GM19240 (cell line): ENCODE results near the gene DNAJA2.

Experiments
- DNase-seq: peaks from one replicate; pipeline ENCODE4 v3.0.0; 2011; ENCODE audit warnings: low spot score; ENCODE audit not compliant: insufficient read length

The DNAJA2 gene

DNA sequence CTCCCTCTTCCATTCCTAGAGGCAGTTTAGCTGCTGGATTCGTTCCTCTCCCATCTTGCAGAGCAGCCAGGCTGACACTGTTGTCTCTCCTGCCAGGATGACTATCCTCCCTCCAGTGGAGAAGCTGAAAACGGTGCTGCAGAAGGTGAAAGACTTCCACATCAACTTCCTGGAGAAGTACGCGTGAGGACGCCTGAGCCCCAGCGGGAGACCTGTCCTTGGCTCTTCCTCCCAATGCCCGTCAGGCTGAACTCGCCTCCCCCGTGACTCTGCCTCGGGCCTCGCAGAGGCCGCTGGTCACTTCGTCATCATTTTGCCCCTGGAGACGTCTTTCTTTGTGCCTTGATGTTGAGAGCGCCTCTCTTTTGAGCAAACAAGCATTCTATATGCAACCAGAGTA, 44.7 kb downstream of the DNAJA2 start:
- no peak for DNase-seq

DNA sequence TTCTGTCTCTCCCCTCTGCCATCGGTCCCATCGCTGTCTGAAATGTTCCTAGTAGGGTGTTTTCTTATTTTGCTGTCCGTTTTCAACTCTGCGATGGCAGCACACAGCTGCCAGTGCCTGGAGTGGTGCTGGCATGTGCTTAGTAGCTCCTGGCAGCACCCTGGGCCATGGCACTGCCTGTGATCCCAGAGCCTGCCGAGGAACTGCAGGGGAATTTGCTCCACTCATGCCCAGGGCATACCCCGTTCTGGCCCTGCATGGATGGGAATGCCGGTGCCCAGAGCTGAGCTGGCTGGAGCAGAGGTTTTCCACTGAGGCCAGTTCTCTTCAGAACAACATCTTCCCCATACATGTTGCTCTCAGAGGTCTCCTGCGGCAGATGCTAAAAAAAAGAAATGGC, 46.2 kb downstream of the DNAJA2 start:
- DNase-seq = no peak

DNA sequence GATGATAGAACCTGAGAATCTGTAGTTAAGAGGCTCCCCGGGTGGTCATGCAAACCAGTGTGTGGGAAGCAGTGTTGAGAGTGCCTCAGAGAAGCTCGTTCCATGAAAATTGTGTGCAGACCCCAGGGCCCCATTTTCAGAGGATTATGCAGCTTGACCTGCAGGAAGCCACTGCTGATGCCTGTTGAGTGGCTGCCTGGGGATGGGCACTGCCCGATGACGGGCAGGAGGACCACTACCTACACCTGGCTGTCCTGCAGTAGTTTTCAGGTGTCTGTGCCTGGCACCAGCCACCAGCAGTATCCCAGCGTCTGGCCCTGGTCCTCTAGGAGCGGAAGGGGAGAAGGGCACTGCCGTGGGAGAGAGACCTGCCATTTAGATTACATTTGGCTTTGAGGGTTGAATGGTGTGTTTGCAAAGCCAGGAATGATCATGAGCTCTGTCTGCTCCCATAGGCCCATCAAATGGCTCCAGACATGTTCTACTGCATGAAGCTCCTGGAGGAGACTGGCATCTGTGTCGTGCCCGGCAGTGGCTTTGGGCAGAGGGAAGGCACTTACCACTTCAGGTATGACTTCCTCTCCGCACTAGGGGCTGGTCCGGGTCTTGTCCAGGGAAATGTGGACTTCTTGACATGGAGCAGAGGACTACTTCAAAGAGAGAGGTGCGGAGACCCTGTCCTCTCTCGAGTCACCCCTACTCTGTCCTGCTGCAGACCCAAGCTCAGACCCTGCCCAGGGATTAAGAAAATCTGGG, 46.8 kb downstream of the DNAJA2 start:
- no peak for DNase-seq

GRCh38 chr16:46924402-46924801, 49.1 kb downstream of the DNAJA2 start:
- no peak for DNase-seq

DNA sequence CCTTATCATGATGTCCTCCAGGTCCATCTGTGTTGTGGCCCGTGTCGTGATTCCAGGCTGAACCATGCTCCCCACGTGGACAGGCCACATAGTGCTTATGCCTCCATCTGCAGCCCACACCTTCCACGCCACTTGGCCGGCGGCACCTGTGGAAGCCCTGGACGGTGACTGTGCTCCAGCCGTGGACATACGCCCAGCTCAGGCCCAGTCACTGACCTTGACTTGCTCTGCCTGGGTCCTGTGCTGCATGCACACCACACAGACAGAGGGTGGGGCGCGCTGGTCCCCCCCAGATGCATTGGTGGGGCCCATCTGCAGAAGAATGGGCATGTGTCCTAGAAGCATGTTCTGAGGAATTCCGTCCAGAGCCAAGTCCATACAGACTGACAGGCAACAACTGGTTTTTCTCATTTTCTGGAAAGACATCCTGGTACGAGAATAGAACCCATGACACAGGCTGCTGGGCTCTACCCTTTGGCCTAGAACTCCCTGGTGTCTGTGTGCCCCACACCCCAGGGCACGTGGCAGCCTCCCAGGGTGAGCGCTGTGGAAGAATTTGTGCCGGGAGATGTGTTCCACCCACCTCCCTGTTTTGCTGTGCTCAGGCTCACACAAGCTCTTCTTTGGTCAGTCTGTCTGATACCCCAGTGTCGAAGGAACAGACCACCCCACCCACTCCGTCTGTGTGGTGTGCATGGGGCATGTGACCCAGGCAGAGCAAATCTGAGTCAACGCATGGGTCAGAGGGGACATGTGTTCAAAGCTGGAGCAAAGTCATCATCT, 49.8 kb downstream of the DNAJA2 start:
- no peak for DNase-seq

DNA sequence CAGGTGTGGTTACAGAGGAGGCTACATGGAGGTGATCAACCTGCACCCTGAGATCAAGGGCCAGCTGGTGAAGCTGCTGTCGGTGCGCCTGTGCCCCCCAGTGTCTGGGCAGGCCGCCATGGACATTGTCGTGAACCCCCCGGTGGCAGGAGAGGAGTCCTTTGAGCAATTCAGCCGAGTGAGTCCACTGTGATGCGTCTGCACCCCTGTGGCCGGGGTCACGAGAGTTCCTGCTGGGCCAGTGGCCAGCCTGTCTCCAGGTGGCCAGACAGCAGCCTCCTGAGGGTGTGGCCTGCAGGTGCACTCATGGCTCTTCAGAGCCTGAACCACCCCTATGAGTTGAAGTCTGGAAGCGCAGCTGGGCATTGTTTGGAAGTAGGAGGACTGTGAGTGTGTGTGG, 51.2 kb downstream of the DNAJA2 start:
- no peak for DNase-seq

DNA sequence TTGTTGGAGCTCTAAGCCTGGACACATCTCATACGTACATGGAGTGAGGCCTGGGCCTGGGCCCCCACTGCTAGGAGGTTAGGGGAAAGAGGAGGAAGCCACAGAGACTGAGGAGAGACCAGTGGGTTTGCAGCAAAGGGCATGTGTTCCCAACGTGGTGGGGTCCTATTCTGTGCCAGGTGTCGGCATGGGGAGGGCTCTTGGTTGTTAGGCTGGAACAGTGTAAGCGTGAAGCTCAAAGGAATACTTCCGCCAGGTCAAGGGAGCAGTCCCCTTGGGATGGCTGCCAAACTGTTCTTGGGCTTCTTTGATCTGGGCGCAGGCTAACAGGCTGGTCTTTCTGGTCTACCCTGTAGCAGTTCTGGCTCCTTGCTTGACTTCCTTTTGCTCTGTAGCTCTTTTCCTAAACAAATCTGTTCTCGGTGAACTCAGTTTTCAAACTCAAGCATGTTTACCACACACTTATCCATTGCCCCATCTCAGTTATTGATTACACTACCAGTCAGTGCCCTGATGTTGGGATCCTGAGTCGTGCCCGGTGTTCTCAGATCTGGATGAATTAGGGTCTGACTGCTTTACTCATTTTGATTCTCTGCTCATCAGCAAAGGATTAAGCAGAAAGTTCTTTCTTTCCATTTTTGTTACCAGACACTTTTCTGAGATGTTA, 52.9 kb downstream of the DNAJA2 start:
- DNase-seq = no peak

- DNase-seq = peak; percentile 73
These were observed 54.3 kb downstream of the DNAJA2 start for GRCh38 chr16:46918905-46919792.

GRCh38 chr16:46918400-46918799, 55.1 kb downstream of the DNAJA2 start:
- no peak for DNase-seq

DNA sequence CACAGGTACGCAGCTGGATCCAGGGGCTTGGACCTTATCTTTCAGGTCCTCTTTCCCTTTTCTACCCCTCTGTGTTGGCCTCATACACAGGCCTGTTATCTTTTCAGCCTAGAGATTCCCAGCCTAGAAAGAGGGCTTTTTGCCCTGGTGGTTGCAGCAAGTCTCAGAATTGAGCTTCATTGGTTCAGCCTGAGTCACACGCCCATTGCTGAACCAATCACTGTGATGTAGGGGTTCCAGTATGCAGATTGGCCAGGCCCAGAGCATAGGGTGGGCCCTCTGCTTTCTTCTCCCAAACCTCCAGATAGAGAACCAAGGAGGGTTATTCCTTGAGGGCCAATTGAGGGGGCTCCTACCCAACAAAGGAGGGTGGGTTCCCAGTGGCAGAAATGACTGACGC, 56.5 kb downstream of the DNAJA2 start:
- no peak for DNase-seq

- no peak for DNase-seq
These were observed 57.9 kb downstream of the DNAJA2 start for GRCh38 chr16:46915483-46916025.

DNA sequence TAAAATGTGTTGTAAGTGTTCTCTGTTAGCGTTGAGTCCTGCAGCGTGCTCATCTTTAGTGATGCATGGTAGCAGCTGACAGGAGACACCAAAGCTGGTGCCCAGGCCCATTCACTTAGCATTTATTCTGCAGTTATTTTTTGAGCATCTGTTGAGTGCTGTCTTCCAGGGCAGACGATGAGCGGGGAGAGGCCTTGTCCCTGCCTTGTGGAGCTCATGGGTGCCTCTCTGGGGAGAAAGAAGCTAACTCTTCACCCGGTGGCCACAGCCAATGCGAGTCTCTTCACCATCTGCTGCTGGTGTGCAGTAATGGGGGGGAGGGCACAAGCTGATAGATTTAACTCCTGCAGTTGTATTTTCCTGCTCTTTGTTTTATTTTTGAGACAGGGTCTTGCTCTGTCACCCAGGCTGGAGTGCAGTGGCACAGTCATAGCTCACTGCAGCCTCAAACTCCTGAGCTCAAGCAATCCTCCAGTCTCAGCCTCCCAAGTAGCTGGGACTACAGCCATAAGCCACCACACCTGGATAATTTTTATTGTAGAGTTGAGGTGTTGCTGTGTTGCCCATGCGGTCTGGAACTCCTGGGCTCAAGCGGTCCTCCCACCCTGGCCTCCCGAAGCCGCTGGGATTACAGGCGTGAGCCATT, 58.8 kb downstream of the DNAJA2 start:
- no peak for DNase-seq

DNA sequence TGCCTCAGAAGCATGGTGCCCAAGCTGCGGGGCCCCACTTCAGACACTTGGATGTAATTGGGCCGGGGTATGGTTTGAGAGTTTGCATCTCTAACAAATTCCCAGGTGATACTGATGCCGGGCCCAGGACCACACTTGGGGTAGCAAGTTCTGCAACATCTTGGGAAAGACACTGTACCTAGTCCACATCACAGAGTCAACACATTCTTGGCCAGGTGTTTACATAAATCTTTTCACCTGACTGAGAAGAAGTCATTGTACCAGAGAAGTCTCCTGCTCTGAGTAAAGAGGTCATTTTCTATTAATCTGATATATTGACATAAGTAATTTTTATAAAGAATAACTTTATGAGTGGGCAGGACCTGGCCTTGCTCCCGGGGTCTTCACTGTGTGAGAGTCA, 61.8 kb downstream of the DNAJA2 start:
- DNase-seq = no peak

DNA sequence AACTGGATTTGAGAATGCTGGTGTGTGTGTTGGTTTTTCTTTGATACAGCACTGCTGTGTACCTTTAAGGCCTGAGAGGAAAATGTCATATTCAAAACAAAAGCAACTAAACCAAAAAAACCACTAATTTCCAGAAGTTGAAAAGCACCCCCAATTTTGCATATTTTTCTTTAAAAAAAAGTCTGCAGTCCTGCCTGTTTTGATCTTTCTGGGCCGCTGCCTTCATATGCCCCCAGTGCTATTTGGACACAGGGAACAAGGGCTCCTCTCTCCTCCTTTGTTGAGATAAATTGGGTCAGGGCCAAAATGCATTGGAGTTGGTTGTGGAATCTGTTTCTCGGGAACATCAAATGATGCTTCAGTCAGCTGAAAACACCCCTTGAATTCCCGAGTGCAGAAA, 62.4 kb downstream of the DNAJA2 start:
- peak; percentile 37 for DNase-seq

GRCh38 chr16:46908540-46909372, 64.7 kb downstream of the DNAJA2 start:
- DNase-seq = peak; percentile 42

DNA sequence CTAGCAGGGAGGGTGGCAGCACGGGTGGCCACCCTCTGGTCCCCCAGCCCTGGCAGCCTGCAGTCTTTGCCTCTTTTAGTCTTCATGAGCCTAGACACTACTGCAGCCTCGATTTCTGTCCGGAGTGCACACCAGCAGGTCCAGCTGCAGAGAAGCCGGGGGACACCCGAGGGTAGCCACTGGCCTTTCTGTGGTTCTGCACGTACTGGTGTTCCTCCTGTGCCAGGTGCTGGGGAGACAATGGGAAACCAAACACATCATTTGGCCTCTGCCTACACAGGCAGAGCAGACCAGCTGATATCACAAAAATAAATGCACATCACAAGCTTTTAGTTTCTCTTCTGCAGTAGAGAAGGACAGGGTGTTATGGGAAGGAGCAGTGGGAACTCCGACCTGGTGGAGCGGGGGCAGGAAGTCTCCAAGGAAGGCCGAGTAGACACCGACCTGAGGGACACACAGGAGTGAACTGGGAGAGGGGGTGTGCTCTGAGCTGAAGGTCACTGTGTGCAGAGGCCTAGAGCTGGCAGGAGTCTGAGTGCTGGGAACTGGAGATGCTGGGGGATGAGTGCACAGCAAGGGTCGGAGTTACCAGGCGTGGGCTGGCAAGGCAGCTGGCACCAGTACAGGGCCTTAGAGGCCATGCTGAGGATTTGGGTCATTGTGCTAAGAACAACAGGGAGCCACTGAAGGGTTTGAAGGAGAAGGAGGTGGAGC, 66.3 kb downstream of the DNAJA2 start:
- DNase-seq = no peak

DNA sequence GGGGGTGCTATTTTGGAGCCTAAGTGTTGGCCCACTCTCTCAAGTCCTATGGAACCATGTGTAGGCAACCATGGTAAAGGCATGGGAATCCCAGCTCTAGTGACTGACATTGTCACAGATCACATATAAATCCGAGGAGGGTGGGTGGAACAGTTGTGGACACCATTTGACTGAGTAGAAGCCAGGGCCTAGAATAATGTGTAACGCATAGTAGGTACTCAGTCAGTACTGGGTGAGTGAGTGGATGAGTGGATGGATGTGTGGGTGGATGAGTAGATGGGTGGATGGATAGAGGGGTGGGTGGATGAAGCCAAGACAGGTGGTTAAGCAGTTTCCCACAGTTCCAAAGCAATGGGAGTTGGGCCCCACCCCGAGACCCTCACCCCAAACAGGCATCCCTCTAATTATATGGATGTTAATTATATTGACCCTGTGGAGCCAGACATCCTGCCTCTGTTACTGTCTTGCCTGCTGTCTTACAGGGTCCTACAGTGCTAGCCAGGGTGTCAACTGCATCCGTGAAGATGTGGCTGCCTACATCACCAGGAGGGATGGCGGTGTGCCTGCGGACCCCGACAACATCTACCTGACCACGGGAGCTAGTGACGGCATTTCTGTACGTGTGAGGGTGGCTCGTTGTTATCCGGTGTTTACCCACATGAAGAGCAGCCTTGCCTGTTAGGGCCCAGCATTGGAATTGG, 67.0 kb downstream of the DNAJA2 start:
- no peak for DNase-seq
